HepG2 (cell line): ENCODE results near the gene NOC4L.

Experiments
- CCDC6 ChIP-seq: sonication (generic); formaldehyde crosslinking; IDR thresholded peaks from 2 replicates; pipeline ENCODE4 v1.8.1; 2022; ENCODE audit warnings: mild to moderate bottlenecking, missing genetic modification reagents, moderate library complexity
- HBP1 ChIP-seq: IDR thresholded peaks from 2 replicates; pipeline ENCODE4 v1.6.1; 2016; ENCODE audit warnings: low read depth, control low read depth
- HMGXB4 ChIP-seq, 2 experiments: sonication (generic) in 1 of 2; formaldehyde crosslinking in 1 of 2; IDR thresholded peaks; 2 replicates each; pipeline versions ENCODE4 v1.4.0 to v1.6.1; 2018 to 2020; ENCODE audit warnings: missing genetic modification reagents in 2 of 2, borderline replicate concordance in 1 of 2, low read depth in 1 of 2, mild to moderate bottlenecking in 1 of 2, missing biosample characterization in 1 of 2
- PATZ1 ChIP-seq: sonication (generic); formaldehyde crosslinking; IDR thresholded peaks from 2 replicates; pipeline ENCODE4 v1.4.0; 2020; ENCODE audit warnings: missing genetic modification reagents
- RNF219 ChIP-seq: sonication (generic); formaldehyde crosslinking; IDR thresholded peaks from 2 replicates; pipeline ENCODE4 v1.5.0; 2020; ENCODE audit warnings: mild to moderate bottlenecking, missing genetic modification reagents
- SAP130 ChIP-seq: IDR thresholded peaks from 2 replicates; pipeline ENCODE4 v1.6.1; 2016; ENCODE audit warnings: low read depth
- SKI ChIP-seq: fragments of 450-650 bp; IDR thresholded peaks from one replicate; pipeline ENCODE4 v1.6.1; 2018; ENCODE audit warnings: mild to moderate bottlenecking; ENCODE audit not compliant: partially characterized antibody
- SSRP1 ChIP-seq: IDR thresholded peaks from 2 replicates; pipeline ENCODE4 v1.6.1; 2016; ENCODE audit warnings: control low read depth
- ZNF121 ChIP-seq: sonication (generic); formaldehyde crosslinking; IDR thresholded peaks from 2 replicates; pipeline ENCODE4 v1.5.0; 2020; ENCODE audit warnings: mild to moderate bottlenecking, missing genetic modification reagents
- ZNF589 ChIP-seq: sonication (generic); formaldehyde crosslinking; conservative IDR thresholded peaks from 2 replicates; pipeline ENCODE4 v1.8.0; 2022; ENCODE audit warnings: mild to moderate bottlenecking, moderate library complexity, missing genetic modification reagents
- ZNF605 ChIP-seq: sonication (generic); formaldehyde crosslinking; IDR thresholded peaks from 2 replicates; pipeline ENCODE4 v1.8.0; 2022; ENCODE audit warnings: mild to moderate bottlenecking, missing genetic modification reagents

GRCh38 chr12:132125736-132126135, 18.5 kb upstream of the NOC4L start:
- no peak for TF ChIP-seq SKI
- no peak for TF ChIP-seq RNF219 (CRISPR knock-in tag)
- TF ChIP-seq SAP130, result no peak
- TF ChIP-seq ZNF589 (CRISPR knock-in tag), result no peak
- TF ChIP-seq ZNF121 (CRISPR knock-in tag), result no peak
- no peak for TF ChIP-seq HBP1 (CRISPR knock-in tag)
- TF ChIP-seq PATZ1 (CRISPR knock-in tag), result no peak
- TF ChIP-seq HMGXB4 (CRISPR knock-in tag; IDR thresholded peaks at IDR 0.05; ENCODE audit: borderline replicate concordance in 1 of 2, low read depth in 1 of 2), result no peak
- no peak for TF ChIP-seq CCDC6 (CRISPR knock-in tag)
- no peak for TF ChIP-seq ZNF605 (CRISPR knock-in tag)
- TF ChIP-seq SSRP1 (CRISPR knock-in tag), result no peak
